Measurements from ENCODE around the gene UBE2D4.
A peak's percentile ranks its signal among the peaks of the same experiment; 100 is the strongest.

Gene UBE2D4

GRCh38 chr7:43906331-43907010 lies 19.8 kb upstream of the UBE2D4 start, which contains the start of gene URGCP:
TSS of gene URGCP (minus strand) at chr7:43906596. CDS start at chr7:43906575, 21 bp downstream.
- DNase-seq, result peak in 27 of 56 donors; percentile 9 to 57 (median 37)

DNA sequence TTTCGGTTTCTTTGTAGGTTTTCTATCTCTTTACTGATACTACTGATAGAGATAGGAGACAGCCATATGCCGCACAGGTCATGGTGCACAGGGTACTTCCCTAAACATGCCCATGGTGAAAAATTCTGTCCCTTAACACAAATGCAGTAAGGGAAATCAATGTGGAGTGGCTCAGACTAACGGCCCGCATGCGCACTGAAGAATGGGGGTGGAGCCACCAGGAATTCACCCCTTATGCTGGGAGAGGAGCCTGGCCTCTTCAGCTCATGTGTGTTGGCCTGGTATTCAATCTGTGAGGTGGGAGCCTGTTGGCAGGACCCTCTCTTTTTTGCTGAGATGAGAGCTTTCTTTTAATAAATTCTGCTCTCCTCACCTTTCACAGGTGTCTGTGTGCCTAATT lies 11.4 kb upstream of the UBE2D4 start:
- no peak for DNase-seq

DNA sequence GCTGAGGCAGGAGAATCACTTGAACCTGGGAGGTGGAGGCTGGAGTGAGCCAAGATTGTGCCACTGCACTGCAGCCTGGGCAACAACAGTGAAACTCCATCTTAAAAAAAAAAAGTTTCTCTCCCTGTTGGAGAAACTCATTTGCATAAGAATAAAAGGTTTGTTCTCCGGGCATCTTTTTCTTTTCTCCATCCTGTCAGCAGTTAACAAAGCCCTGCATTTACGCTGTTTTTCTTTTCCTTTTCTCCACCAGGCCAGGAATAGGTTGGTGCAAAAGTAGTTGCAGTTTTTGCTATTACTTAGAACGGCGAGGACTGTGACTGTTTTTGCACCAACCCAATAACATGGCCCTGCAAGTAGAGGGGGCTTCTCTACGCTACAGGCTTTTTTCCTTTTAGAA lies 10.3 kb upstream of the UBE2D4 start:
- no peak for DNase-seq

DNA sequence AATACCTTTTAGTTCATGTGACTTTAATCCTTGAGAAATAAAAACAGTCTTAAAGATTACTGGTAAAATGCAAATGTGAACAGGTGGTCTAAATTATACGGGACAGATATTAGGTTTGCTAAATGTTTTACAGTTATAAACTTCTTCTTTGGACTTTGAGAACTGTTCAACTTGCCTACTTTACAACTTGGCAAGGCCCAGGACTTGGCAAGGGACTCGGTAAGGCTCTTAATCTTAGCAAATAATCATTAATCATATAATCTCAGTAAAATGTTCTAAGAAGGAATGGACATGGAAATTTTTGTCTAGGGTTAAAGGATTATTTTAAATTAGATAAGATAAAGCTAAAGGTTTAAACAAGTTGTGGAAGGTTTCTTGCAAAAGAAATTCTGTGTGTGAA lies 4.8 kb upstream of the UBE2D4 start:
- DNase-seq, result no peak

DNA sequence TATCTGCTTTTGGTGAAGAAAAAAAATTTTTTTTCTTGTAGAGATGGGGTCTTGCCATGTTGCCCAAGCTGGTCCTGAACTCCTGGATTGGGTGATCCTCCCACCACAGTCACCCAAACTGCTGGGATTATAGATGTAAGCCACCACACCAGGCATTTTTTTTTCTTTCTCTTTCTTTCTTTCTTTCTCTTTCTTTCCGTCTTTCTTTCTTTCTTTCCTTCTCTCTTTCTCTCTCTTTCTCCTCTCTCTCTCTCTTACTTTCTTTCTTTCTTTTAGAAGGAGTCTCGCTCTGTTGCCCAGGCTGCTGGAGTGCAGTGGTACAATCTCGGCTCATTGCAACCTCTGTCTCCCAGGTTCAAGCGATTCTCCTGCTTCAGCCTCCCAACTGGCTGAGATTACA lies 3.5 kb upstream of the UBE2D4 start:
- DNase-seq, result no peak

DNA sequence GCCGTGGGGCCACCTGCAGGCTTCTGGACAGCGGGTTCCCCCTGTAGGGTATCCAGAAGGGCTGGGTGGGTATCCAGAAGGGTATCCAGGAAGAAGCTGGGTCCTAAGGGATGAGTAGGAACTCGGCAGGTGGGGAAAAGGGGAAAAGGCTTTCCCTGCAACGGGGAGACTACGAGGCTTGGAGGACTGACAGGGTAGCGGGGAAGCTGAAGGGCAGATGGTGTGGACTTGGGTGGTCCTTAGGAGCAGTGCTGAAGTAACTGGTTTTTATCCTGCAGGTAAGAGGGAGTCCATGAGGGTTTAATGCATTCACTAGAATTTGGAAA lies 525 bp downstream of the UBE2D4 start:
- no peak for DNase-seq

DNA sequence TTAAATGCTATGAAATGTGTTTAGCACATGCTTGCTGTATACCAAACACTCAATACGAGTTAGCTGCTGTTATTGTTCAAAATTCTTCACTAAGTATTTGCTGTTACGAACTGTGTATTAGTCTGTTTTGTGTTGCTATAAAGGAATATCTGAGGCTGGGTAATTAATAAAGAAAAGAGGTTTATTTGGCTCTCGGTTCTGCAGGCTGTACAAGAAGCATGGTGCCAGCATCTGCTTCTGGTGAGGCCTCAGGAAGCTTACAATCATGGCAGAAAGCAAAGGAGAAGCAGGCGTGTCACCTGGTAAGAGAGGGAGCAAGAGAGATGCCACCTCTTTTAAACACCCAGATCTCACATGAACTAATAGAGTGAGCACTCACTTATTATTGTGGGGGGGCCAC lies 1.6 kb downstream of the UBE2D4 start:
- no peak for DNase-seq

DNA sequence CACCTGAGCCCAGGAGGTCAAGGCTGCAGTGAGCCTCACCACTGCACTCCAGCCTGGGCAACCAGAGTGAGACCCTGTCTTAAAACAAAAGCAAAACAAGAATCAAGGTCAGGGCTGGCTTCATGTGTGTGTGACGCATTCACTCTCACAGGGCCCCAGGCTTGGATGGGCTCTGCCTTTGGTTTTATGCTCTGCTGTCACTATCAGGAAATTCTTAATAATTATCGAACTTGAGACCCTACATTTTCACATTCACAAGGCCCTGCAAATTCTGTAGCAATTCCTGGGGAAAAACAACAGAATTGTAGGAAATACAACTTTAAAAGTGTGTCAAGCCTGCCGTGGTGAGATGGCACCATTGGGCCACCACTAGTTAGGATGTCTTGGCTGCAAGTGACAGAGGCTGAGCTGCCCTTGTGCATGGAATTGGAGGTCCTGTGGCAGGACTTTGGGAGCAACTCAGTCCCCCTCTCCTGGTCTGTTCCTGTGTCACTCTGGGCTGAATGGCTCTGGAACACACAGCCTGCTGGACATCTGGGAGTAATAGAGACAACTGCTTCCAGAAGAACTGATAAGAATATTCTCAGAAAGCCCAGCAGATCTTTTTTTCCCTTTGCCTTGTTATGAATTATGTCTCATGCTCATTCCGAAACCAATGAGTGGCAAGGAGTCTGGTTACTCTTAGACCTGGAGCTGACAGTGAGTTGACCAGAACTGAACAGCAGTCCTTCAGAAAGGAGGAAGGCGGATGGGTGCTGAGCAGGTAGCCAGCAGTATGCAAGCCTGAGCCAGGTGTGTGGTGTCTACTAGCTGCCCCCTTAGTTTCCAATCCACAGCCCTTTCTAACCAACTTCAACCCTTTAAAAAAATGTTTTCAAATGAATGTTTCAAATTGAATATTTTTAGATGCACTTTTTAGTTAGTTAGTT lies 3.6 kb downstream of the UBE2D4 start:
- no peak for DNase-seq

DNA sequence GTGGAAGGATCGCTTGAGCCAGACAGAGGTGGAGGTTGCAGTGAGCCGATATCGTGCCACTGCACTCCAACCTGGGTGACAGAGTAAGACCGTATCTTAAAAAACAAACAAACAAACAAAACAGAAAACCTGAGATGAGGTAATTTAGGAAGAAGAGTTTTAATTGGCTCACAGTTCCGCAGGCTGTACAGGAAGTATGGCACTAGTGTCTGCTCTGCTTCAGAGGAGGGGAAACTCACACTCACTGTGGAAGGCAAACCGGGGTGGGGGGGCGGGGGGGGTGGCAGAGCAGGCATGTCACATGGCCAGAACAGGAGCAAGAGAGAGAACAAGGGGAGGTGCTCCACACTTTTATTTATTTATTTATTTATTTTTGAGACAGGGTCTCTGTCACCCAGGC lies 5.1 kb downstream of the UBE2D4 start:
- DNase-seq, result no peak

- no peak for DNase-seq
Measured at GRCh38 chr7:43933902-43934560, 7.8 kb downstream of the UBE2D4 start.

GRCh38 chr7:43937444-43937843 lies 11.2 kb downstream of the UBE2D4 start:
- DNase-seq, result no peak

DNA sequence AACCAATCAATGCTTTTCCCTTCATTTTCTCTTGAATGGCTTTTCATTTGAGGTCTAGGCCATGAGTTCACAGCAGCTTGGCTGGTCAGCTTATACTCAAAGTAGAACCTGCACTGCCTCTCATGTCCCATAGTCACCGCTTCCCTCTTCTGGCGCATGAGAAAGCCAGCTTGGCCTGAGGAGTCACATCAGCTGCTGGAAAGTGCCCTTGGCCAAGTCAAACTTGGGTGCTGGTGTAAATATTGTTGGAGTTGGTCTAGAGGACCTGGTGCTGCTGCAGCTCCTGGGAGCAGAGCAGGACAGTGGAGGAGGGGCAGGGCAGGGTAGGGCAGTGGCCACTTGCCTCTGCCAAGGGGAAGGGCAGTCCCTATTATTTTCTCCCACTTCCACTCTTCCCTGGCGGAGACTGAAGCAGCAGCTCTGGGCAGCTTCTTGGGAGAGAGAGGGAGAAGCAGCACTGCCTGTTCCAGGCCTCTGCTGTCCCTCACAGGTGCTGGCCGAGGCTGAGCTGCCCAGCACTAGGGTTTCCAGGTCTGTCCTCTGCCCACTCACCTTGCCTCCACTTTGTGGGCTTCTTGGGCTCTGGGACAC lies 12.8 kb downstream of the UBE2D4 start:
- no peak for DNase-seq

DNA sequence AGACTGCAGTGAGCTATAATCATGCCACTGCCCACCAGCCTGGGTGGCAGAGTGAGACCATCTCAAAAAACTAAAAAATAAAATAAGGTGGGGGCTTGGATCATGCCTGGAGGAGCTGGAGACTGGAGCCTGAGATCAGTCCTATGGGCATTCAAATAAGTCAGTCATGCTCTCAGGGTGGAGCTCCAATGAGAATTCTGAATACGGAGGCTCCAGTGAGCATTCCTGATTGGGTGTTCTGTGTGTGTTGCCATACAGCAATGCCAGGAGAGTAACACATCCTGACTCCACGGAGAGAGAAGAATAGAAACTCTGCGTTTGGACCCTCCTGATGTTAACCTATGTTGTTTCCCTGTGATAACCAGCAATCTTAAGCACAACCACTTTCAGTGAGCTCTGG lies 16.0 kb downstream of the UBE2D4 start:
- DNase-seq, result no peak

- DNase-seq, result no peak
Measured at GRCh38 chr7:43942997-43943396, 16.8 kb downstream of the UBE2D4 start.

- DNase-seq, result no peak
Measured at GRCh38 chr7:43943417-43944187, 17.4 kb downstream of the UBE2D4 start.

GRCh38 chr7:43944286-43944685 lies 18.1 kb downstream of the UBE2D4 start:
- DNase-seq, result no peak

GRCh38 chr7:43952028-43952427 lies 25.8 kb downstream of the UBE2D4 start:
- no peak for DNase-seq

DNA sequence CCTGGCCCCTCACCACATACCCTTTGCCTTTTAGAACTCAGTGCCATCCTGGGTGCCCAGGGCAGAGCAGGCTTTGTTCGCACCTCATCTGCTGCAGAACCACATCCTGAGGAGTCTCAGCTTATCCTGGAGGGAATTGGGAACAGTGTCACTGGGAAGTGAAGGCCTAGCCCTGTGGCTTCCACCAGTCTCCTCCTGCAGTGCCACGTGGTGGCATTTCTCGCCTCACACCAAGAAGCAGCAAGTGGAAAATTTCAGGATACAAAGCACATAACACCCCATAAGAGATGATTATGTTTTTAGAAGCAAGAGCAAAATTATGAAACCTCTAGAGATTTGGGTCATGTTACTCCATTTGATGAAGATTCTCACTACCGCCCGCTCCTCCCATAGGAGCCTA lies 26.8 kb downstream of the UBE2D4 start:
- DNase-seq, result no peak

- peak in 41 of 56 donors; percentile 8 to 68 (median 30) for DNase-seq
Measured at GRCh38 chr7:43954524-43955228, 28.4 kb downstream of the UBE2D4 start.

GRCh38 chr7:43956027-43956426 lies 29.8 kb downstream of the UBE2D4 start:
- DNase-seq, result no peak
